ENCODE measurements around the gene SYNPR.

Gene SYNPR

GRCh38 chr3:63344661-63345060 lies 66.6 kb downstream of the SYNPR start:
- no peak for TF ChIP-seq CTCF (IDR thresholded peaks at IDR 0.05; ENCODE audit: extremely low read depth, insufficient read depth, missing control alignments)
- DNase-seq (ENCODE audit: low spot score), result no peak
- in situ Hi-C loops (cut with MboI; ENCODE audit: low pct_unique_long_range_greater_than_20kb, low sequenced_read_pairs, unreplicated experiment), result no loop called here

DNA sequence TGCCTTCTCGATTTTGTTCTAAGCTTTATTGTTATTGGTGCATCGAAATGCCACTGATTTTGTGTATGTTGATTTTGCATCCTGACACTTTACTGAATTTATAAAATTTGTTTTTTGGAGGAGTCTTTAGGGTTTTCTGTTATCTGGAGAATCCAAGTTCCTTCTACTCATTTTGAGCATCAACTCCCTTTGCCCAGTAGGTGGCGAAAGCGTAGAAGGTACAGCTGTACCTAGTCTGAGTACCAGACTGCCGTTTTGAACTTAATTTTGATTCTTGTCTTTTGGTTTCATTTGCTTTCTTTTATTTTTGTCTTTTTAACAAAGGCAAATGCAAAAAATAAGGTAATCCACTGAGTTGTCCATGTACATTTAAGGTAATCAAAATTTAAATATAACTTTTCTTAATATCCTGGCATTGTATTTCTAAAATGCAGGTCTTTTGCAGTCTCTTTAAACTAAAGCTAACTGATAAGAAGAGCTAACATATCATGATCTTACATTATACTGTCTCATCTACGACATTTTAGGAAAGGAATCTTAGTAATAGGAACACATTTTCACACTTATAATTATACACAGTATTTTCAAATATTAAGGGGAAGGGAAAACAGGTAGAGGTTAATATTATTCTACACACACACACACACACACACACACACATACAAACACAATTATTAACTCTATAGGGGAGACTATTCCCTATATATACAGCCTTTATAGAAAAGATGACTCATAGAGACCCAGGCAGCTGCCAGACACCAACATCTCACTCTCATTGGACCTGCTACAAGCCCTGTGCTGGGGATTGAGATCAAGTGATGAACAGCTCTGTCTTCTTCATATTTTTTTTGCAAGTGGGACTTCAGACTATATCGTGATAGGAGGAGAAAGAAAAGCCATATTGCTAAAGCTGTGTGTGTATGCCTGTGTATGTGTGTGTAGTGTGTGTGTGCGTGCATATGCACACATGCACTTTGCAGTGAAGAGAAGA lies 71.8 kb downstream of the SYNPR start:
- peak; percentile 74 for TF ChIP-seq CTCF (IDR thresholded peaks at IDR 0.05; ENCODE audit: extremely low read depth, insufficient read depth, missing control alignments)
- peak; percentile 42 for DNase-seq (ENCODE audit: low spot score)
- in situ Hi-C loops (cut with MboI; ENCODE audit: low pct_unique_long_range_greater_than_20kb, low sequenced_read_pairs, unreplicated experiment), result loop anchor here (5.0 to 25.0 kb wide), 2 partner anchors 467 to 662 kb away; partner anchors contain the start of genes C3orf49 and PSMD6

- in situ Hi-C loops (cut with MboI; ENCODE audit: low pct_unique_long_range_greater_than_20kb, low sequenced_read_pairs, unreplicated experiment), result loop anchor here (5.0 to 25.0 kb wide), 2 partner anchors 466 to 661 kb away; partner anchors contain the start of genes C3orf49 and PSMD6
- DNase-seq (ENCODE audit: low spot score), result peak; percentile 36
- TF ChIP-seq CTCF (IDR thresholded peaks at IDR 0.05; ENCODE audit: extremely low read depth, insufficient read depth, missing control alignments), result peak; percentile 76
Measured at GRCh38 chr3:63351159-63352007, 73.3 kb downstream of the SYNPR start.

DNA sequence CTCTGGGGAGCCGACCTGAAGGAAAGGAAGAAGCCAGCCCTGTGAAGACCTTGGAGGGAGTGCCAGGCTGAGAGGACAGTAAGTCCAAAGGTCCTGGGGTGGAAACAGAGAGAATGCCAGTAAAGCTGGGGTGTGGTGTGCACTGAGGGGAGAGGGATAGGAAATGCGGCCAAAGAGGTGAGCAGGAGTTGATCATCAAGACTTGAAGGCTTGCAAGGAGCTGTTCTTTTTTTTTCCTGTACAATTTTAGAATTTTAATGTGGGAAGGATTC lies 73.8 kb downstream of the SYNPR start:
- in situ Hi-C loops (cut with MboI; ENCODE audit: low pct_unique_long_range_greater_than_20kb, low sequenced_read_pairs, unreplicated experiment), result loop anchor here (5.0 to 25.0 kb wide), 2 partner anchors 465 to 660 kb away; partner anchors contain the start of genes C3orf49 and PSMD6
- DNase-seq (ENCODE audit: low spot score), result no peak
- no peak for TF ChIP-seq CTCF (IDR thresholded peaks at IDR 0.05; ENCODE audit: extremely low read depth, insufficient read depth, missing control alignments)

DNA sequence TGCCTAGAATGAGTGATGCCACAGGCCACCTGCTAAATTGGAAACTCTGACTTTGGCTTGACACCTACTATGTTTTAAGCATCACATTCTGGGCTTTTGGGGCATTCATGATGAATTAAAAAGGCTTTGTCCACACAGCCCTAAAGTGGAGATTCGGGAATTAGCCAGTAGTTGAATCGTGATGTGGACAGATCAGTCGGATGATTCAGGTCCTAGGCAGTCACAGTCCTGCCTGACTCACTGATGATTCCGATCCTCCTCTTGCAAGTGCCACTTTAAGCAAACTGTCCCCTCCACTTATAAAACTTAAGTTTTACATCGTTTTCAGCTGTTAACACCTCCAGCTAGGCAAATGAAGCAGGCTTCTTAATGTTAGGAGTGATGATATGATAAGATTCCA lies 75.3 kb downstream of the SYNPR start:
- in situ Hi-C loops (cut with MboI; ENCODE audit: low pct_unique_long_range_greater_than_20kb, low sequenced_read_pairs, unreplicated experiment), result loop anchor here (5.0 to 25.0 kb wide), 2 partner anchors 464 to 659 kb away; partner anchors contain the start of genes C3orf49 and PSMD6
- DNase-seq (ENCODE audit: low spot score), result no peak
- TF ChIP-seq CTCF (IDR thresholded peaks at IDR 0.05; ENCODE audit: extremely low read depth, insufficient read depth, missing control alignments), result no peak

DNA sequence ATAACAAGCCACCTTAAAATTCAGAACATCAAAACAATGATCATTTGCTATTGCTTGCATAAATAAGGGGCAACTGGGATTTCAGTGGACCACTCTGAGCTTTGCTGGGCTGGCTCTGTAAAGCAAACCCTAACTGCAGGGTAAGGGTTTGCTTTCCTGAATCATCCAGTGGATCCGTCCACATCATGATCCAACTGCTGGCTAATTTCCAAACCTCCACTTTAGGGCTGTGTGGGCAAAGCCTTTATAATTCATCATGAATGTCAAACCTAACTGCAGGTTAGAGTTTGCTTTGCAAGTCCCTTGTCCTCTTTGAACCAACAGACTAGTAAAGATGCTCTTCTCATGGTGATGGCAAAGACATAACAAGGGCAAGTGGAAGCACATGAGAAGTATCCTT lies 76.1 kb downstream of the SYNPR start:
- TF ChIP-seq CTCF (IDR thresholded peaks at IDR 0.05; ENCODE audit: extremely low read depth, insufficient read depth, missing control alignments), result no peak
- no peak for DNase-seq (ENCODE audit: low spot score)
- in situ Hi-C loops (cut with MboI; ENCODE audit: low pct_unique_long_range_greater_than_20kb, low sequenced_read_pairs, unreplicated experiment), result loop anchor here (5.0 to 25.0 kb wide), 2 partner anchors 463 to 658 kb away; partner anchors contain the start of genes C3orf49 and PSMD6

All from GM13977 (cell line).